HK-2 (cell line): ENCODE results near the gene BBS9.
"Not testable (repeated sequence)": the region's sequence is repeated elsewhere in the genome, so short reads cannot be mapped to it uniquely, and the experiment has no call there.

ENCODE experiments used
- DNase-seq: peaks from one replicate; pipeline ENCODE4 v3.0.0-alpha.2; 2018; ENCODE audit not compliant: unreplicated experiment

BBS9 gene

DNA sequence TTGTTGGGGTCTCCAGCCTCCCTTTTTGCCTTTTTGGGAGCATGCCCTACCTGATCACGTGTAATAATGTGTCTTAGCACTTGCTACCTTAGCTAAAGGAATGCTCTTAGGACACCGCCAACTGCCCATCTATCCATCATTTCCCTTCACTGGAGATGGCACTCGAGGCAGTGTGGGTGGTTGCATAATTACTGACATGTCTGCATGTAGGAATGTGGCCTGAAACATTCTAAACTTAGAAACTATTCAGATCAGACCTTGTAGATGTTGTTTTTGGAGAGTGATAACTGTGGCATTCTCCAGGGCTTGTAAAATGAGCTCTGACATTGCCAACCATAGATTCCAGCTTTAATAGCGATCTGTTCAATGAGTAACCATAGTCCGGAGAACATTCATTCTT is 365.8 kb downstream of the BBS9 start:
- DNase-seq = no peak

GRCh38 chr7:33497051-33497450 is 367.7 kb downstream of the BBS9 start:
- DNase-seq = no peak

DNA sequence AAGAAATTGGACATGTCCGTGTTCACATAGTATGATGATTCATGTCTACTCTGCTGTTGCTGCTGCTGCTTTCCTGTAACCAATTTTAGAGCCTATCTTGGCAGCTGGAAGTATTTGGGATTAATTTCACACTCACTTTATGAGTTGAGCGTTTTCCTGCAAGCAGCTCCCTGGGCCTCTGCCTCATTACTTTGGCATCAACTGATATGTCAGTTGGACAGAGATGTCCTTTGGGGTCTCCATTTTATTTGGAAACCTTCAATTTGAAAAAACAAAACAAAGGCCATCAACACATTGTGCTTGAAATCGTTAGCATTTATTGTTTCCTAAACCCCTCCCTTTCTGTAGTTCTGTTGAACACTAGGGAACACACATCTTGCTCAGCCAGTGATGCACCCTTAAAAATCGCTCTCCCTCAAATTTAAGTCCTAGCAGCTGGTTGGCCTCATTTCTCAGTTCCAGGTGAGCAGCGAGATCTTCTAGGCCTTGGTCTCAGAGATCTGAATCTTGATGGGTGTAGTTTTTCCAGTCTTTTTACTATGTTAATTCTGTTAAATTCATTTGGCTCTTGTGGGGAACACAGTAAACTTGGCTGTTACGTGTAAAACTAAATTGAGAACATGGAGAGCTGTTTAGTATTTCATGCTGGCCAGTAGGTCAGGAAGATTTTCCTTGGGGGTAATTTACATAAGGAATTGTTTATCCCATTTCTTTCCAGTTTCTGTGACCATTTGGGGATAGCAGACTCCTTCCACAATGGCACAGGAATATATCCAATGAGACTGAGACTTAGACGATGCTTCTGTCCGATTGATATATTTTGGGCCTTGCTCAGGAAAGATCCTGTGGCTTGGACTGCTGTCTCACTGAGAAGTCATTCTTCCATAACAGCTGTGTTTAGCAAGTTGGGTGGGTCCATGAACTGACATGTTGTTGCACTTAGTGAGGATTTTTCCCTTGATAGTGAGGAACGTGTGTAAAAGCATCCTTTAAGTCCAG is 371.6 kb downstream of the BBS9 start:
- no peak for DNase-seq

GRCh38 chr7:33503014-33503413 is 373.6 kb downstream of the BBS9 start:
- no peak for DNase-seq

DNA sequence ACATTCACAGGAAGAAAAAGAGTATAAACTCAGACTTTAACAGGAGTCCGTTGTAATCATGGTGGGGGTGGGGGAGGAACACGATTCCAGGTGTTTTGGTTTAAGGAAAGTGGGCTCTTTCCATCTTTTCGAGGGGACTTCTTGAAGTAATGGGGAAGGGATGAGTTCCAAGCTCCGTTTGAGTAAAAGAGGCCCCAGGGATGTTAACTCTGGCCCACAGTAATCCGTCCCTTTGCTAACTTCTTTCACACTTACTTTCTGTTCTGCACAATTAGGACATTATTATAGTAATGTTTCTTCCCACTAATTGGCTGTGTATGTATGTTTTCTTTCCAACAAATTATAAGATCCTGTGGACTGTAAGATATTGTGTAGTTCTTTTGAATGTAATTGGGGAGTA is 374.4 kb downstream of the BBS9 start:
- no peak for DNase-seq

- no peak for DNase-seq
Measured at GRCh38 chr7:33504266-33504665, 374.9 kb downstream of the BBS9 start.

DNA sequence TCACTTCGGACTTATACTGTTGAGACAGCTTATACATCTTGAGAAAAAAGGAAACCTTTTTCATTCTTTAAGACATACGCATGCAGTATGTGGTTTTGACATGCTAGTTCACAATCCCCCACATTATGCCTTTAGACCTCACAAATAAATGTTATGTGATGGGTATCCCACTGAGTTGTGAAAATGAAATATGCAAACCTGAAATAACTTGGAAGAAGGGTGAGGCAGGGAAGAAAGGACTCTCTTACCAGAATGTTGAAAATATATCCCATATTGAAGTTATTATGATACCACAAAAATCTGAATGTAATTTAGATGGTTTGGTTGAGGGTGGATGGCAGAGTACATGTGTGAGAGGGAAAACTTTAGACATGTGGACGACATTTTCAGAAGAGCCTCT is 379.8 kb downstream of the BBS9 start:
- no peak for DNase-seq

DNA sequence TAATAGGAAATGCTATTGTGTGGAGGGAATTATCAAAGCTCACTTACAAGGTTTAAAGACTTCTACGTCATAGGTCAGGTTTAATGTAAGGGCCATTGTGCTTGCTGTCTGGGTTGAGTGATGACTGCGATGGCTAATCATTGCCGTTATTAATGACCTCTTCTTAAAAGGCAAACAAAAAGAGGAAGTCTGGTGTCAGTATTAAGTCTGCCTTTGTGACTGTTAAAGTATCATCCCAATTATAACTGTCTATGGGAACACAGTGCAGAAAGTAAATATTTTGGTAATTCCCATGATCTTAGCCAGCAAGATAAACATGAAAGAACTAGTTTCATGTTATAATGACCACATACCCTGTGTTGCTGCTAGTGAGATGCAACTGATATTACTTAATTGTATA is 382.4 kb downstream of the BBS9 start:
- DNase-seq = no peak

DNA sequence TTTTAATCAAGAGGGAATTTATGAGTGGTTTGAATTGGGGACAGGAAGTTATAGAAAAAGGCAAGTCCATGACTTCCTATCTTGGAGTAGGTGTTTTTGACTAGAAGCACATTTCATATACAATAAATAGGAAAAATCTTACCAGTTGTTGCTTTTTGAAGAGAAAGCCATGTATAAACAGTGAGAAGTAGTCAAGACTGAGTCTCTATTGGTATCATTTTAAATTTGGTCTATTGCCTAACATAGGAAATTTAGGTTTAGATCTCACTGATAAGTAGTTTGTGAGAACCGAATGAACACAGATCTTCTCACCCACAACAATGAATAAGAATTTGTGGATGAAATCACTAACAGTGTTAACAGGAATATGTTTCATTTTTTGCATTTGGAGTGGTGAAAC is 387.2 kb downstream of the BBS9 start:
- no peak for DNase-seq

DNA sequence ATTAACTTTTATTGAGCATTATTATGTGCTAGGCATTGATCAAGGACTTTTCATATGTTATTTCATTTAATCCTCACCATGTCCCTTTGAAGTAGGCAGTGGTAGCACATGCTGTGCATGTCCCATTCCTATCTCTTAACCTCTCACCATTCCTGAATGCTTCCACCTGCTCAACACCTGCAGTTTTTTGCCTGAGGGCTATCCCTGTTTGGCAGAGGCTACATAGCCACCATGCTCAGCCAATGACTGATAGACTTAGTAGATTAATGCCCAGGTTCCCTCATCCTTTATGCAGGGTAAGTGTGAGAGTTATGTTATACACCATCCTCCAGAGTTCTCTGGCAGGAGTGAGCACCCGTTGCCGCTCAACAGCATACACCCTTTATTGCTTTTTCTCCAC is 387.8 kb downstream of the BBS9 start:
- DNase-seq = no peak

GRCh38 chr7:33527008-33527407 is 397.6 kb downstream of the BBS9 start:
- not testable (repeated sequence) for DNase-seq

DNA sequence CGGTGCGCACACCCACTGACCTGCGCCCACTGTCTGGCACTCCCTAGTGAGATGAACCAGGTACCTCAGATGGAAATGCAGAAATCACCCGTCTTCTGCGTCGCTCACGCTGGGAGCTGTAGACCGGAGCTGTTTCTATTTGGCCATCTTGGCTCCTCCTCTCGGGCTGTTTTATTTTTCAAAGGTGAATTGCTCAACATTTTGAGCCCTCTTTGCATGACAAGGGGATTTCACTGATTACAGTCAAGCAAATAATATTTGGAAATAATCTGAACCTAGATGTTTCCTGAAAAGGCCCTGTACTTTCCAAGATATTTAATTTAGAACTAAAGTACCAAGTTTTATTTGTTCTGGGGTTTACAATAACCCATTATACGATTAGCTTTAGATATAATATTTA is 398.2 kb downstream of the BBS9 start:
- DNase-seq = not testable (repeated sequence)

GRCh38 chr7:33529070-33529469 is 399.7 kb downstream of the BBS9 start:
- no peak for DNase-seq

- DNase-seq = no peak
Measured at GRCh38 chr7:33530664-33531063, 401.3 kb downstream of the BBS9 start.

GRCh38 chr7:33531888-33532287 is 402.5 kb downstream of the BBS9 start:
- no peak for DNase-seq

GRCh38 chr7:33534833-33535232 is 405.5 kb downstream of the BBS9 start:
- no peak for DNase-seq

- DNase-seq = no peak
Measured at GRCh38 chr7:33535989-33536388, 406.6 kb downstream of the BBS9 start.

- DNase-seq = no peak
Measured at GRCh38 chr7:33536398-33537103, 407.2 kb downstream of the BBS9 start.

DNA sequence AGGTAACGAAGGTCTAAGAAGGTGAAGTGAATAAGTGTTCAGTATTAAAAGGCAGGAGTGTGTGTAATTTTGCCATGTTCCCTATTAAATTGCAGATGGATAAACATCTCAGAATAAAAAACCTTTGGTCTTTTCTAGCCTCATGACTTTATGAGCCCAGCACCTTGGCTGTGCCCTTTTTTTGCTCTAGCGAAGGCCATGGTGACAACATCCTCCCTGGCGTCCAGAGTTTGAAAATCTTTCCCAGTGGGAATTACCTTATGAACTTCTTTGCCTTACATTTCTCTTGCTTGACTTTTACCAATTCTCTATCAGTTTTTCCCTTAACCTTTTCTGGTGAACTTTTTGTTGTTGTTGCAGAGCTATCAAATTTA is 407.7 kb downstream of the BBS9 start:
- DNase-seq = no peak

- no peak for DNase-seq
Measured at GRCh38 chr7:33539198-33539597, 409.8 kb downstream of the BBS9 start.

DNA sequence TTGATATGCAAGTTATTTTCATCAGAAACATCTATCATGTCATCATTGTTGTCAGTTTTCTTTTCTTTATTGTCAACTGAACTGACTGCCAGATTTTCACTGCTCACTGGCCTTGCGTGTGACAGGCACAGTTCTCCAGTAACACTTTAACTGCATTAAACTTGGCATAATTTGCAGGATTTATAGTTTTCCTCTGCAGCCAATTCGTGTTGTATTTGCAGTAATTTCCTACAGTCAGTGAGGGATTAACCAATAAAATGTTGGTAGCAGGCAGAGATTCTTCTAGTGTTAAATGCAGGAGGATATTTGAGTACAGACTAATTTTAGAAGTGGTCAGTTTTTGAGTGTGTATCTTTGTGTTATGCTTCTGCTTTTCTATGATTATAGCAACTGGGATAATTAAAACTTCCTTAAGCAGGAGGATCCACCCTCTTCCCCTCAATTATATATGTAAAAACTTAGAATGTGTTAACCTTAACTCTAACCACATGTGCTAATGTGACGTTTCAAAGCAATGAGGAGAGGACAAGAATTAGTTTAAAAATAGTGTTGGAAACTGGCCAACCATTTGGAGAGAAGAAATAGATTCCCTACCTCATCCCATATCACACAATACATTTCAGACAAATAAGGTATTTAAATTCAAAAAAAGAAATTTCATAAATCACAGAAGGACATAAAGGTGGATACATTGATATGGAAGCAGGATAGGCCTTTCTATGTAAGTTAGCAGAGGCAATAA is 410.5 kb downstream of the BBS9 start:
- DNase-seq = no peak

DNA sequence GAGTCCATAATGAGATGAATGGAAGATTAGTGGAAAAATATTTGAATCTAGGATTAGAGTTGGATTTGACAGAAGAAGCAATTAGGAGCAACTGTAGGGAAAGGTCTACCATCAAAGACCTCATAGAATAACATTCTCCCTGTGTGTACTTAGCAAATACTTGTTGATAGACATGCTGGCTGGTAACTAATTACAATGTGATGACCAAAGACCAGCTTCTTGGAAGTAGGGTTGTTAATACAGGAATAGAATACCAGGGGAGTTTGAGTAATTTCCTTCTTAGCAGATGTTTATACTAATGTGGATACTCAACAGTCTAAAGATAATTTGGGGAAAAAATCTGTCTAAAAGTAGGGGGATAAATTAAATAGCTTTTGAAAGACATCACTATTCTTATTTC is 418.5 kb downstream of the BBS9 start:
- no peak for DNase-seq
